Smooth muscle cell of the brain vasculature (primary cell): ENCODE measurements around the gene SF3B1.
"Not testable (repeated sequence)": the region's sequence is repeated elsewhere in the genome, so short reads cannot be mapped to it uniquely, and the experiment has no call there.

ENCODE experiments used
- DNase-seq: peaks from one replicate; pipeline ENCODE4 v3.0.0-alpha.2; 2012; ENCODE audit warnings: low read depth, low spot score

SF3B1 gene

DNA sequence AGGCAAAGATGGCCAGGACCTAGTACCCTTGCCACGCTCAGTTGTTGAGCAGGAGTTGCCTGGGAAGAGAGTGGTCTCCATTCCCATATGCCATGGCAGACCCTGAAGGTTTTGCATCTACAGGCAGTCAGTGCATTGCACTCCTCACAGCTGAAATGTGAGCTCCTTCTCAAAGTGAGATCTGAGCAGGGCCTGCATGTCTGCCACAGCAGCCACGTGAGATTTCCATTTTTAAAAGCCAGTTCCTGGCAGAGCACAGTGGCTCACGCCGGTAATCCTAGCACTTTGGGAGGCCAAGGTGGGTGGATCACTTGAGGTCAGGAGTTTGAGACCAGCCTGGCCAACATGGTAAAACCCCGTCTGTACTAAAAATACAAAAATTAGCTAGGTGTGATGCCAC, 90.9 kb downstream of the SF3B1 start:
- not testable (repeated sequence) for DNase-seq

DNA sequence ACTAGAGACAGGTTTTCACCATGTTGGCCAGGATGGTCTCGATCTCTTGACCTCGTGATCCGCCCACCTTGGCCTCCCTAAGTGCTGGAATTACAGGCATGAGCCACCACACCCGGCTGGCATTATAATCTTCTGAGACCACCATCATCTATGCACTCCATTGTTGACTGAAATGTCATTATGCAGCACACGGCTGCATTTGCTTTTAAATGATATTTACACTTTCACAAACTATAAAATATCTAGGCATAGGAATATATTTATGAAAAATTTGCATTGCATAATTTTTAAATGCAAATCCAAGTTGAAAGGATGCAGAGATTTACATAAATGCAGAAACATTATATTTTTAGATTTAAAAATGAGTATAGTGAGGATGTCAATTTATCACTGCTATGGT, 94.2 kb downstream of the SF3B1 start:
- no peak for DNase-seq
